PC-9 (cell line): ENCODE results near the gene THAP11.

ENCODE experiments used
- EZH2 ChIP-seq: fragments of 200-600 bp; sonication (generic); IDR thresholded peaks from 2 replicates; pipeline ENCODE4 v1.8.0; 2017; ENCODE audit warnings: antibody characterized with exemption, low read depth
- TF ChIP-seq, protein P1 (sequence below): fragments of 200-600 bp; sonication (generic); conservative IDR thresholded peaks from 2 replicates; pipeline ENCODE4 v1.6.1; 2017; ENCODE audit warnings: mixed run types, antibody characterized with exemption, mild to moderate bottlenecking, moderate library complexity

DNA sequence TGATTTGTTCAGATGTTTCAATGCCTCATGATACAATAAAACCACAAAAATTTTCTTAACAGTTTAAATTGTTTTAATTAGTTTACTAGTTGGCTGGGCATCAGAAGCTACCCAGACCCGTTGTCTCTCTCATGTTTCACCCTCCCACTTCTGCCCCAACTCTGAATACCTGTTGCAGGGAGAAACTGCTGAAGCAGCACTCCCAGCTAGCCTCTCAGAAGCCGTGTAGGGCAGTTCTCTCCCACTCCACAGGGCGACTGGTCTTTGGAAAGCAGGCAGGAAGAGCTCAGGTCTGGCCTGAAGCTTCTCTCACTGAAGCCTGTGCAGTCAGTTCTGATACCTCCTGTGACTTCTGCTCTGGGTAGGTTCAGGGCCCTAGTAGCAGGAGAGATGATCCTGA is 29.1 kb downstream of the THAP11 start:
- TF ChIP-seq, protein P1, sequence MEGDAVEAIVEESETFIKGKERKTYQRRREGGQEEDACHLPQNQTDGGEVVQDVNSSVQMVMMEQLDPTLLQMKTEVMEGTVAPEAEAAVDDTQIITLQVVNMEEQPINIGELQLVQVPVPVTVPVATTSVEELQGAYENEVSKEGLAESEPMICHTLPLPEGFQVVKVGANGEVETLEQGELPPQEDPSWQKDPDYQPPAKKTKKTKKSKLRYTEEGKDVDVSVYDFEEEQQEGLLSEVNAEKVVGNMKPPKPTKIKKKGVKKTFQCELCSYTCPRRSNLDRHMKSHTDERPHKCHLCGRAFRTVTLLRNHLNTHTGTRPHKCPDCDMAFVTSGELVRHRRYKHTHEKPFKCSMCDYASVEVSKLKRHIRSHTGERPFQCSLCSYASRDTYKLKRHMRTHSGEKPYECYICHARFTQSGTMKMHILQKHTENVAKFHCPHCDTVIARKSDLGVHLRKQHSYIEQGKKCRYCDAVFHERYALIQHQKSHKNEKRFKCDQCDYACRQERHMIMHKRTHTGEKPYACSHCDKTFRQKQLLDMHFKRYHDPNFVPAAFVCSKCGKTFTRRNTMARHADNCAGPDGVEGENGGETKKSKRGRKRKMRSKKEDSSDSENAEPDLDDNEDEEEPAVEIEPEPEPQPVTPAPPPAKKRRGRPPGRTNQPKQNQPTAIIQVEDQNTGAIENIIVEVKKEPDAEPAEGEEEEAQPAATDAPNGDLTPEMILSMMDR, result no peak
- no peak for TF ChIP-seq EZH2
